NT2/D1 (cell line): ENCODE measurements around the gene RASD1.

Experiments
- SUZ12 ChIP-seq: IDR thresholded peaks from 2 replicates; pipeline ENCODE4 v1.6.1; 2011; ENCODE audit not compliant: insufficient read length, insufficient read depth; ENCODE audit errors: extremely low read depth
- YY1 ChIP-seq: IDR thresholded peaks from 2 replicates; pipeline ENCODE4 v1.6.1; 2011; ENCODE audit not compliant: insufficient read length, insufficient read depth
- ZNF274 ChIP-seq: IDR thresholded peaks from 2 replicates; pipeline ENCODE4 v1.6.1; 2011; ENCODE audit warnings: mild to moderate bottlenecking, low read depth, low read length

GRCh38 chr17:17520599-17521232 lies 24.5 kb upstream of the RASD1 start:
- no peak for TF ChIP-seq SUZ12
- TF ChIP-seq ZNF274, result no peak
- TF ChIP-seq YY1, result no peak
